NB4 (cell line): ENCODE measurements around the gene FSD1.

ENCODE experiments used
- CTCF ChIP-seq: IDR thresholded peaks from one replicate; pipeline ENCODE4 v1.5.1; 2012; ENCODE audit warnings: low read depth, low read length
- POLR2A ChIP-seq: IDR thresholded peaks from 2 replicates; pipeline ENCODE4 v1.6.1; 2011; ENCODE audit warnings: mild to moderate bottlenecking; ENCODE audit not compliant: insufficient read length; ENCODE audit errors: extremely low read depth

- TF ChIP-seq CTCF (no peak), POLR2A (no peak)
Observed at GRCh38 chr19:4264812-4265211, 39.6 kb upstream of the FSD1 start.
